Measurements from ENCODE around the gene IGF1.

Gene IGF1

DNA sequence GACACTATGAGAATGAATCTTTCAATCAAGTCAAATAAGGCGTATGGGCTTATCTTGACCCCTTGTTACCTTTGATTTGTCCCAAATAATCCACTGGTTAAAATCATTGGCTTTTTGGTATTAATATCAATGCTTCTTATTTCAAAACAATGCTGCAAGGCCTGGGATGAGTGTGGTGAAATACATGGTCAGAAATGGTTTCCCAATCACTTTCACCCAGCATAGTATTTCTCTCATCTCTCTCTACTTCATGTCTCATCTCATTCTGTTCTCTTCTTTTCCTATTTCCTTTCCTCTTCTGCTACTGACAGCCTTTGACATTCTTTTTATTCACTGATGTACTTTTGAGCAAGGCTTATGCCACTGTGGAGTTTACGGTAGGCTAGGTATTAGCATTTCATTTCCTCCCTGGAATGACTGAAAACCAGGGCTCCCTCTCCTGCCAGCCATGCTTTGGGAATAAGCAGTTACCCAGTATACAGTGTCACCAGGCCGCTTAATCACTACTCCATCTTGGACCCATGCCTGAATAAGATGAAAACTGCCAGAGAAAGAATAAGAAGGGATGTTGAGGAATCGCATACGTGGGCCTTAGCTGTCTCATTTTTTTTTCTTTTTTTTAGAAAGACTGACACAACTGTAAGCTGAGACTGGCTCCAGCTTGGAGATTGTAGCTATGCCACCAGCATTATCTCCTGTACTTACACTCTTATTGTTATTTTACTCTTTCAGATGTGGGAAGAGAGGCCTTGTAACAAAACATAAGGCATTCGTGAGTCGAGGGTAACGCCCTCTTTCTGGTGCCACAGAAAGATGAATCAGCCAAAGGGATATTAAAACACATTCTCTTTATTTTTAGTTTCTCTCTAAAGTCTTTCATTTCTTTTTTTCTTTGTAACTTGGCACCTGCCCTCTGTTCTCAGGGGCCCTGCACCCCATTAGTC, 53.5 kb downstream of the IGF1 start:
- no peak for DNase-seq (ENCODE audit: low spot score)

DNA sequence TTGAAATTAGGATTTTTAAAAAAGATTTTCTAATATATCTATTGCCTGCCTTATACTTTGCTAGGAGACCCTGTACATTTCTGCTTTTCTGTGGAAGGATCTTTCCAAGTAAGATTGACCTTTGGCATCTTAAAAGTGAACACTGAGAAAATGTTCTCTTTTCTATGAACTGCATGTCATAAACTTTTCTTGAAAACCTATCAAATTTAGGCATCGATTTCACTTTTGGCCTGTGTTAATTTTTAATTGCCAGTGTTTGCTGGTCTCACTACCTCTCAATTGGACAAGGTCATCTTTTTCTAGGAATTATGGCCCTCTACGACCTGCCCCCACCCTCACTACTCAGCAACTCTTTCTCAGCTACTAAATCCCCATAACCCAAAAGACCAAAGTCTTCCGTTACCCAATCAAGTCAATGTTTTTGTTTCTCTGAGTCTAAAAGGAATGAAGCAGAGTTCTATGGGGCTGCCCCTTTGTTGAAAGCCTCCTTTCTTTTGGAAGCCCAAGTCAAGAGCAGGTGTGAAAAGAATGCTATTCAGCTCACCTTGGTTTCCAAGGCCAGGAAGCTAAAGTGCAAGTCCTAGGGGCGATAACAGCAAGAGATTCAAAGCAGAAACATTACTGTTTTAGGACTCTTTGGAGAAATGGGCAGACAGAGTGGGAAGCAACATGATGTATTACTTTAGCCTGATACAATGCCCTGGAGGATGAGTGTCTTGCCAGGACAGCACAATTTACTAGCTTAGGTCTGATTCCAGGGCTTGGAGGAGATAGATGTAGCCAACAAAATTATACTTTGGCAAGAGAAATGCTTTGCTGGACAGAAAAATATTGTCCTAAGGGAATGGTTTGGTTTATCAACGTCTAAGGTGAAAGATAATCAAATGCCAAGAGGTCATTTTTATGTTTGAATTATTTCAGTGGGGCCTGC, 55.0 kb downstream of the IGF1 start:
- DNase-seq (ENCODE audit: low spot score) = no peak

DNA sequence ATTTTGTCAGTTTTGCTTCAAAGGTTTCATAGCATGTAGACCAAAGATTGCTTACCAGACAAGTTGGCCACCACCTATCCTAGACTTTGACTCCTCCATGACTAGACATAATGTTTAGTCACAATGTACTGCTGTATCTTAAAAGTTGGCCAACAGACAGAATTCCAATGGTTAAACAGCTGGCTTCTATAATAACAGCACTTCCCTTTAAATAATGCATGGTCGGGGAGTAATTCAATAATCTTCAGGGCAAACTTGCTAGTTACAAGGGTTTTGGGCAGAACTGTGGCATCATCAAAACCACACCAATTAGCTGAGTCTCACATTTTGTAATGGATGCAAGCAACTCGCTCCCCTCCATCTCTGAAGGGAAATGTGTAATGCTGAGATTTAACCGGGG, 56.9 kb downstream of the IGF1 start:
- no peak for DNase-seq (ENCODE audit: low spot score)

DNA sequence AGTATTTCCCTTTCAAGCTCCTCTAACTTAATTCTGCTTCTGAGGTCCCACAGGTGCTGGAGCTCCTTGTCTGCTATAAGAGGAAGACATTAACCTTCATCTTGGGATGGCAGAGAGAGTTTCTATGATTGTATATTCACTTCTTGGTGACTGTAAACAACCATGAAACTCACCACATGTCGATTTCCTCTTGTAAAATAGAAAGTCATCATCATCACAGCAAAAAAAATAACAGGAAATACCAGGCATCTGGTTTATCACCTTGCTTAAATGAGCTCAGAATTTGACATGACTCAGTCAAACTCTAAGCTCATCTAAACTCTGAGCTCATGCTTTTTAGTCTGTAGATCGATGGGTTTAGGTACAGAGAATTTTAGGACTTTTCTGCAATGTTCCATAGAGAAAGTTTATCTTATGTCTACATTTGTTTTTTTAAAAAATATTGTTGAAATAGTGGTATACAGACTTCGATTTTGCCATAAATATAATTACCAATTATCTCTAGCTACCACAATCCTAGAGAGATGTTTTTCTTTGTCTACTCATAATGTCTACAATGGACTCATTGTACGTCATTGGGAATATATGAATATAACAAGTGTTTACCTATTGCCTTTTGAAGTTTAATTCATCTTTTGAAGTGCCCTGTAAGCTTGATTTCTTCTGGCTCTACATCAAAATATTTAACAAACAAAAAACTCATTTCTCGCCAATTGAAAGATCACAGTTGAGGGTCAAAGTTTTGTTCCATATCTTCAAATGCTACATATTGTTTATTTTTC, 58.4 kb downstream of the IGF1 start:
- DNase-seq (ENCODE audit: low spot score) = peak; percentile 20

DNA sequence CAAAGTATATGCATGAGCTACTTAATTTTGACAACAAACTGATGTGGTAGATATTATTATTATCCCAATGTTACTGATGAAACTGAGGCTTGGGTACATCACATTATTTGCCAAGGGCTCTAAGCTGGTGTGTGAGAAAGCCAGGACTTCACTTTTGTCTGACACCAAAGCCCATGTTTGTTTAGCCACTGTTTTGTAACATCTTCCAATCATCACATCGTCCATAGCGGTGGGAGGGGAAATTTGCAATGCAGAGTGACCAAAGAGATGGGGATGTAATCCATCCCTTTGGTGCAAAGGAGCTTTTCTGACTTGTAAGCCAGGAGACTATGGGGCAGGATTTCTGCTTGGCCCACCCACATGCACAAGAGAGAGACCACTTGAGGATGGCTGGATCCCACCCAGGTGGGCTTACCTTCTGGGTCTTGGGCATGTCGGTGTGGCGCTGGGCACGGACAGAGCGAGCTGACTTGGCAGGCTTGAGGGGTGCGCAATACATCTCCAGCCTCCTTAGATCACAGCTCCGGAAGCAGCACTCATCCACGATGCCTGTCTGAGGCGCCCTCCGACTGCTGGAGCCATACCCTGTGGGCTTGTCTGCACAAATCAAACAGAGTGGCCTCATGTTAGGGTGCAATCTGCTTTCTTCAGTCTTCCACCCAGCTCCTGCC, 61.1 kb downstream of the IGF1 start:
- no peak for DNase-seq (ENCODE audit: low spot score)

DNA sequence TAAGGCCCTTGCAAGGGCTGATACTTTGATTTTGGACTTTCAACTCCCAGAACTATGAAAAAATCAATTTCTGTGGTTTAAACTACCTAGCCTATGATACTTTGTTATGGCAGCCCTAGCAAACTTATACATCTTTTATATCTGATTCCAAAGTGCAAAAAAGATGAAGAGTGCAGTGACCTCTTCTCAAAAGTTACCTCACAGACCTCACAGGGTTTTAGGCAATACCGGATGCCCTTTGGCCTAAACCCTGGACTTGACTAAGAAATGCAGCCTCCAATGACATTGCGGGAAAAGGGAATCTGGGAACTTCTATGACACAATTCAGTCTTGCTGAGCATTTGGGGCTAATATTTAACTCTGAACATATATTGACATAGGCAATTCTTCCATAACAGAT, 63.3 kb downstream of the IGF1 start:
- no peak for DNase-seq (ENCODE audit: low spot score)

DNA sequence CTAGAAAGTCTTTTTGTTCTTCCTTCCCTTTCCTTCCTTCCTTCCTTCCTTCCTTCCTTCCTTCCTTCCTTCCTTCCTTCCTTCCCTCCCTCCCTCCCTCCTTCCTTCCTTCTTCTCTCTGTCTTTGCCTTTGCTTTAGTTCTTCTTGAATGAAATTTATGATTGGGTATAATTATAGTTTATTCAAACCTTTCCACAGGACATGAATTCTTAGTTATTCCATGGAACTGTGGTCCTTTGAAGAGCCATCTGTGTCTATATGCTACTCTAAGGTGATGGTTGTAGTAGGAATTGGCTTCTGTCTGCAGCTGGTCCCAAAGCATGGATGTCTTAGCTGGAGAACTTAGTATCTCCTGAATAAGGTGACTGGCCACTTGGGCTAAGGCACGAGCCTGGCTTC, 64.8 kb downstream of the IGF1 start:
- DNase-seq (ENCODE audit: low spot score) = no peak

DNA sequence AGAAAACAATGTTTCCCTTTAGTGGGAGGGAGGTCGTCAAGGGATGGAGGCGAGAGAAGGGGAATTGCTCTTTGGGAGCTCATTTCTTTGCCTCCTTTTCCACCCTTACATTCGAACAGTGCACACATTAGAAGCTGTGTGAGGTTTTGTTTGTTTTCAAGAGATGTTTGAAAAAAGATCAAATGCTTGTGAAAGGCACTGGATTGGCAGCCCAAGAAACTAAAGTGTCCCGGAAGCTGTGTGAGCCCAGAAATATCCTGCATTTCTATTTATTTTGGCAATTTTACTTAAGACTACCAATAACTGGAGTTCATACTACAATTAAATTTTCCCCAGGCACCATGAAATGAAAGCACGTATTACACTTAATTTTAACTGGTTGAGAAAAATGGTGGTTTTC, 67.0 kb downstream of the IGF1 start:
- DNase-seq (ENCODE audit: low spot score) = no peak

DNA sequence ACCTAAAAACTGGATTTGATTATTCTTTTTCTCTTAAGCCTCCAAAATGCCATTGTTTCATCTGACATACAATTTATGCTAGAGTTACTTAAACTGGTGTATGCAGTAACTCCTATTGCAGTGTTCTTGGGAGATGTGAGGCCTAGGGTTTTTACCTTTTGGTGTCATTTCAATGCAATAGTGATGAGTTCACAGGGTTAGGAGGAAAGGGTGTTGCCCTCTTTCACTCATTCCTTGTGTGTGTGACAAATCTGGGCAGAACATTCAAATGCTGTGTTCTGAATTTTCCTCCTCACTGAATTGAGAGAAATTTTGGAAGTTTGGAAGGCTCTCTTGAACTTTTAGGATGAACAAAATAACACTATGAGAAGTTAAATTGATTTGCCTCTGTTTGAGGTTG, 69.9 kb downstream of the IGF1 start:
- no peak for DNase-seq (ENCODE audit: low spot score)

DNA sequence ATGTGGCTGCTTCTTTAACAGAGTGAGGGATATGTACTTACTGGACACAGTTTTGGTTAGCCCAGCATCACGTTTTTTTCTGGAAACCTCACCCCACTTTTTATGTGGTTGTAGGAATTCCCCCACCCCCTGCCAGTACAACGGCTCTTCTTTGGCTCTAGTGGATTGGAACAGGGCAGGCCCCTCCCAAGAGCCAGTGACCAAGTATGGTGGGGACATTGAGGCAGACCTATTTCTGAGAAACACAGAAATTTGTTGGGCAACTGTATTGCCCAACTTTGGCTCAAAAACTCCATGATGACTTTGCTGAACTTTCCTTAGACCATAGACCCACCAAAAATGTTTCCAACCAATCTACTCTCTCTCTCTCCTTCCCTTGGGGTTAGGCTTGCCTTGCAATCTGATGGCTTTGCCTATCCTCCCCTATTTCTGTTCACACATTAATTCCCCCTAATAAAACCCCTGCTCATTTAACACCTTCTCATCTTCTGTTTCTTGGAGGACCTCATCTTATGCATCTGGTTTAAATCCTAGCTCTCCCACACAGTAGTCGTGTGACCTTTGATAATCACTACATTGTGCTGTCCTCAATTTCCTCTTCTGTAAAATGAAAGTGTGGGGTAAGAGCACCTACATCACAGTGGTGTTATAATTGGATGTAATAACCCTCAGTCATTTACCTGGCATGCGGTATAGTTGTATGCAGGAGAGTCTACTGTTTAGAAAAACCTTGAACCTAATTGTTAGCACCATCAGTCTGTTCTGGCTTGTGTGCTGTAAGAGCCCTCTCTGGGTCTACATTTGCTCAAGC, 71.7 kb downstream of the IGF1 start:
- no peak for DNase-seq (ENCODE audit: low spot score)

DNA sequence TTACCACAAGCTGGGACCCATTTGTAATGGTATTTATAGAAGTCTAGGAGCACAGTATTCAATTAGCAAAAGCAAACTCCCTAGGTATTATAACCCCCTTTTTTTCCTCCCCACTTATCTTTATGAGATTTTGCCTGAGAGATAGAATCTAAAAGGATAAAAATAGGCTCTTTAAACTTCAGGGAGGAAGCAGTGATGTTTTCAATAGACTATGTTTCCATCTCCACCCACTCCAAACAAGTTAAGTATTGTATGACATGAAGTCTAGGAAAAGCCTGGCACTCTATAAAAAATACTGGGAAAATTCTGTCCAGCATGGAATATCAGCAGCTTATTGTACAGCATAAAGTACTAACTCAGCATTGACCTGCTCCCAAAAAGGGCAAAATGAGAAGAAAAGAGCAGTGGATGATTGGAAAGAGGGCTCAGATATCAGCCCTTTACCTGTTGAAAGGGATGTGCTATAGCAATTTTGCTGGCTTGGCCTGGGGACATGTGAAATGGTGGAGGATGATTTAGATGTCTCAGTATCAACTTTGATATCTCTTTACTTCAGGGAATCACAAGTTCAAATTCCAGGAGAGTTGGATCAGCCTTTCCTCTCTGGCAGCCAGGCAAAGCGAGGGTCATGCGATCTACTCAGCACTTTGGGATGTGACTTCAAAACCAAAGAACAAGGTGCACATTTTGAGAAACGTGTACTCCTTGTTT, 72.4 kb downstream of the IGF1 start:
- DNase-seq (ENCODE audit: low spot score) = no peak

DNA sequence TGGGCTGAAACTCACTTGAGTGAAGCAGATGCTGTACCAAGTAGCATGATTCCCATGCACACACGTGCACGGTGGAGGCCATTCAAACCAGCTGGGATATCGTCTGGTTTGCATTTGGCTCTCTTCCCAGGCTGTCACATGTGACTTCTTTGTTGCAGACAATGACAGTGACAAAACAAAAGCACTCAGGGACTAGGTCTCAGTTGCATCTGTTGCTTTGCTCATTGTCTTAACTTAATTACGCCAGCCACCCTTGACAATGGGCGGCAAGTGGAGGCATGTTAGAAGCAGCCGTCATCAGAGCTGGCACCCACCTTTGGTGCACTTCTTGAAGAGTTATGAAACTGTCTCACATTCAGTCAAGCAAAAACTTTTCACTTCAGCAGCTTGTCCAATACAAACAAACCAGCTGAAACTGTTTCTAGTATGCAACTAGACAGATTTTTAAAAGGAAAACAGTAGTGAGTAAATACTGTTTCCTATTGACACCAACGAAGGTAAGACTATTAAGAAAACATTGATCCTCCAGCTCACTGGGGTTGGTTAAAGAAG, 74.3 kb downstream of the IGF1 start:
- DNase-seq (ENCODE audit: low spot score) = no peak

DNA sequence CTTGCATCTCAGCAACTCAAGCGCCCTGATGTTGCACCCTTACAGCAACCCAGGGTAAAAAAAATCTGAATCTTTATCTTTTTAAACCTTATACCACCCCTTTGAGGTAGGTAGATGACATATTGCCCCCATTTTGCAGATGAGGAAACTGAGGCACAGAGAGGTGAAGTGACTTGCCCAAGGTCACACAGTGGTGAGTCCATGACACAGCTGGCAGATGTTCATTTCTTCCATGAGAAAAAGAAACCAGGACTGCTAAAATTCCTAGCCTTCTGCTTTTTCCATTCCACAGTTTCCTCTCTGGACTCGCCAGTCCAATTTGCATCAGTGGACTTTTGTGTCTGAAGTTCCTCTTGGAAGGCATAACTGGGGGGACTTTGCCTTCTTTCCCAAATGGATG, 79.3 kb downstream of the IGF1 start:
- no peak for DNase-seq (ENCODE audit: low spot score)

DNA sequence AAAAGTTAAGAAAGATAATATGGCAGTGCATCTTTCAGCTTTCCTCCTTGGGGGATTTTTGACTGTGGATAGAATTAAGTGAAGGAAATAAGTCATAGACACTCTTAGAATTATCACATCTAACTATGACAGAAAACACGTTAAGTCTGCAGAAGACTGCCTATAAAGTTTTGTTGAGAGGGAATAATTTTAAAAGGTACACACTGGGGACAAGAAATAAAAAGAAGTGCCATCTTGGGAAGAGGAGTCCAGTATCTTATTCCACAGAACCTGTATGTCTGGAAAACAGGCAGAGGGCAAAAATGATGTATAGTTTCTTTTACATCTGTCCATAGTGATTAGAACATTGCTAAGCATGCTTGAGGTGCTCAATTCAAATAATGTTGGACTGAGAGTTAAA, 80.7 kb downstream of the IGF1 start:
- DNase-seq (ENCODE audit: low spot score) = no peak

DNA sequence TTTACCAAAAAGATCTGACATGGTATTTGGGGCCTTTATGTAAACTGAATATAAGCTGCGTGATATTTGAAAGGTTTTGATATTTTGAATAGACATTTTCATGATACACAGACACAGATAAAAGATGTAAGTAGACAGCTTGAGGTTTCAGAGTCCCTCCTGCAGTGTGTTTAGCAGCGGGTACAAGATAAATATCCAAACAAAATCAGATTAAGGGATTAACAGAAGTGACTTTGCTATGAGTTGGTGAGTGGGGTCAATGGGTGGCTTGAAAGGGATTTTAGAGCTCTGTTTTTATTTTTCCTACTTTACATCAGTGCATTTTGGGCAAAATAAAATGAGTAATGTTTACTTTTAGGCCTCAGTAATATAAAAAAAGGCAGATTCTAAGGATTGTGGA, 84.1 kb downstream of the IGF1 start:
- DNase-seq (ENCODE audit: low spot score) = no peak

DNA sequence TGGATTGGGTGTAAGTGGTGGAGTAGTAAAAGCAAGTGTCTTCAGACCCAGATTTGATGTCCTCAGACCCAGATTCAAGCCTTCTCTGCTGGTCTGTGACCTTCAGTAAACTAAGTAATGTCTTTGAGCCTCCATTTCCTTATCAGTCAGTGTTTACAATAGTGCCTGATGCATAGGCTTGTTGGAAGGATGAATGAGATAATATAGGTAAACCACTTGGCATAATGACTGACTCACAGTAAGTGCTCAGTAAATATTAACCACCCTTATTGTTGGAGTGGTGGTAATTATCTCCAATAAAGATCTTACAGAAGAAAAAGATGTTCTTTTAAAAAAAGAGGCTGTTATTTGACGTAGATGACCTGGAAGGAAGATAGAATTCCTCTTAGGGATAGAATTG, 86.2 kb downstream of the IGF1 start:
- DNase-seq (ENCODE audit: low spot score) = no peak

DNA sequence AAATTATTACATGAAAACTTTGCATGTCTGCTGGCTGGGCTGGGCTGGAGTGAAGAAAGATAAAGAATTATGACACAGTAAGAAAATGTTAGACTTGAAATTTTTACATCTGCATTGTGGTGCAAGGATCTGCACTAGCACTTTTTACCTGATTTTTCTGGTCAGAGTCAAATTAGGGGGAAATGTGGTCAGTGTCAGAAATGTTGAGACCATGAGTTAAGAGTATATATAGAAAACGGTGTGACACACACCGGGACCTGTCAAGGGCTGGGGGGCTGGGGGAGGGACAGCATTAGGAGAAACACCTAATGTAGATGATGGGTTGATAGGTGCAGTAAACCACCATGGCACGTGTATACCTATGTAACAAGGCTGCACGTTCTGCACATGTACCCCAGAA, 90.3 kb downstream of the IGF1 start:
- no peak for DNase-seq (ENCODE audit: low spot score)

DNA sequence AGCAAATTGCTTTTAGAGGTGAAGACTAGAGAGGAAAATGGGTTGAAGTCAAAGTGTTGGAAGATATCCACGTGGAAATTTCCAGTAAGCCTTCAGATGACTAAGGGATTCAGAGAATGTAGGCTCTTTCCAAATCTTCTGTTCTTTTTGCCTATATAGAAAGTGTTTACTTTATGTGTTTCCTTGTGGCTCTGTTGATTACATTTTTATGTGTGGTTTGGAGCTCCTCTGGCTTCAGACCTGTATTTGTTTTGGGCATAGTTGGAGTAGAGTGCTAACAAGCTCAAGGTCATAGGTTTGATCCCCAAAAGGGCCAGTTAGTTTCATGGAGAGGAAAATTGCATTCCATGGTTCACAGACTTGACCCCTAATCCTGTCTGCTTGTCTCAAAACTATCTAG, 91.9 kb downstream of the IGF1 start:
- no peak for DNase-seq (ENCODE audit: low spot score)

DNA sequence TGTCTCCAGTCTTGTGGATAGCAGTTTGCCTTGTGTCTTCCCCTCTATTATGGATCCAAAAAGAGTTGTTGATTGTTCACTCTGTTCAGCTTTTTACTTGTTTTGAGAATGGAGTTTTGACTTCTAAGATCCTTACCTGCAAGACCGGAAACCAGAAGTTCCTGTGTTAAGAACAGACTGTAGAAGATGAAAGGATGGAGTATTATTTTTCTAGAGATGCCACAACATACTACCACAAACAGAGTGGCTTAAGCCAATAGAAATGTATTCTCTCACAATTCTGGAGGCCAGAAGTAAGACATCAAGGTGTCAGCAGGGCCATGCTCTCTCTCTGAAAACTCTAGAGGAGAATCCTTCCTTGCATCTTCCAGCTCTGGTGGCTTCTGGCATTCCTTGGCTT, 95.0 kb downstream of the IGF1 start:
- DNase-seq (ENCODE audit: low spot score) = no peak

Measured in RKO (cell line).